Spinal cord (tissue), 10 donors: ENCODE results near the gene ARL5A. TPM values are rescaled to one million over a fixed set of nuclear protein-coding genes. Genes with fewer than 3 reads are reported as not detected.

ENCODE experiments used
- DNase-seq, 6 donors: peaks; one replicate each; pipeline versions ENCODE4 v3.0.0 to v3.0.0-alpha.2; 2013 to 2015; ENCODE audit warnings: low spot score in 6 of 6, low read depth in 4 of 6
- H3K27ac ChIP-seq: one replicate; pipeline ENCODE4 v1.5.1; 2013; ENCODE audit warnings: low read depth, low read length, control low read depth
- H3K27me3 ChIP-seq: one replicate; pipeline ENCODE4 v1.6.1; 2013; ENCODE audit warnings: low read length; ENCODE audit not compliant: control insufficient read depth, insufficient read depth
- H3K36me3 ChIP-seq: one replicate; pipeline ENCODE4 v1.6.1; 2013; ENCODE audit warnings: low read length; ENCODE audit not compliant: control insufficient read depth, insufficient read depth
- H3K4me1 ChIP-seq: one replicate; pipeline ENCODE4 v1.6.1; 2013; ENCODE audit warnings: low read length; ENCODE audit not compliant: control insufficient read depth, insufficient read depth
- H3K4me3 ChIP-seq: one replicate; pipeline ENCODE4 v1.5.1; 2013; ENCODE audit warnings: low read depth, low read length, control low read depth
- H3K9me3 ChIP-seq: one replicate; pipeline ENCODE4 v1.6.1; 2013; ENCODE audit warnings: low read length; ENCODE audit not compliant: control insufficient read depth, insufficient read depth
- WGBS: methylation state at CpG from one replicate; pipeline ENCODE4 v1.1.5; 2013; ENCODE audit warnings: missing lambda C conversion rate; ENCODE audit not compliant: insufficient coverage; 5-methylcytosine and 5-hydroxymethylcytosine counted together
- polyA plus RNA-seq, 2 donors: library from polyadenylated mRNA; unstranded; fragments of 120-200 nt; gene quantifications; one replicate each; pipeline ENCODE4 v1.2.1, GENCODE V29; 2013; ENCODE audit not compliant: insufficient read length in 2 of 2
- total RNA-seq, 2 donors: library from RNA; depleted of rRNA in 1 of 2; stranded (reverse); fragments of 120-200 nt in 1 of 2; fragments of >200 nt in 1 of 2; gene quantifications; one replicate each; pipeline versions ENCODE4 v1.2.3 to v1.2.4, GENCODE V29; 2013 to 2014
- donor health status: healthy.

The ARL5A gene
- total and polyA plus RNA-seq, 4 donors: 28.6 to 107 (median 58.7) TPM

- Histone ChIP-seq H3K4me3 (no peak overlapping the region), H3K36me3 (no peaks in the 10 kb centered on the region), H3K9me3 (no peaks in the 10 kb centered on the region), H3K27me3 (no peaks in the 10 kb centered on the region), H3K4me1 (no peaks in the 10 kb centered on the region), H3K27ac (no peak overlapping the region)
- no peak for DNase-seq
- WGBS: no CpG with 5 or more reads among the region's 1 CpG
Observed at GRCh38 chr2:151790689-151791088, 37.5 kb downstream of the ARL5A start.

- 89% methylated on average over 3 of the region's 4 CpGs for WGBS
- DNase-seq: no peak
Observed at GRCh38 chr2:151789055-151789834, 39.0 kb downstream of the ARL5A start.

GRCh38 chr2:151786483-151786882 is 41.7 kb downstream of the ARL5A start:
- Histone ChIP-seq H3K4me1 (no peaks in the 10 kb centered on the region), H3K4me3 (no peak overlapping the region), H3K9me3 (no peaks in the 10 kb centered on the region), H3K36me3 (no peaks in the 10 kb centered on the region), H3K27ac (no peak overlapping the region), H3K27me3 (no peaks in the 10 kb centered on the region)
- DNase-seq: peak in 2 of 6 donors; percentile 24 to 44
- WGBS: no CpG with 5 or more reads among the region's 1 CpG

More at GRCh38 chr2:151789055-151789834, 39.0 kb downstream of the ARL5A start:
- H3K9me3 ChIP-seq: no peaks in the 10 kb centered on the region
- no peak overlapping the region for H3K4me3 ChIP-seq
- no peaks in the 10 kb centered on the region for H3K27me3 ChIP-seq
- no peaks in the 10 kb centered on the region for H3K36me3 ChIP-seq
- no peaks in the 10 kb centered on the region for H3K4me1 ChIP-seq
- no peak overlapping the region for H3K27ac ChIP-seq

GRCh38 chr2:151786077-151786476 is 42.1 kb downstream of the ARL5A start:
- Histone ChIP-seq H3K4me3 (no peak overlapping the region), H3K27me3 (no peaks in the 10 kb centered on the region), H3K36me3 (no peaks in the 10 kb centered on the region), H3K27ac (no peak overlapping the region), H3K9me3 (no peaks in the 10 kb centered on the region), H3K4me1 (no peaks in the 10 kb centered on the region)
- peak in 1 of 6 donors; percentile 28 for DNase-seq
- 45% methylated on average over 2 of the region's 5 CpGs for WGBS

GRCh38 chr2:151783133-151783520 is 45.1 kb downstream of the ARL5A start:
- Histone ChIP-seq H3K27me3 (no peaks in the 10 kb centered on the region), H3K9me3 (no peaks in the 10 kb centered on the region), H3K4me1 (no peaks in the 10 kb centered on the region), H3K4me3 (no peak overlapping the region), H3K27ac (no peak overlapping the region), H3K36me3 (peaks cover 3% of the 10 kb centered on the region)
- no peak for DNase-seq
- WGBS: no CpG with 5 or more reads among the region's 2 CpGs

GRCh38 chr2:151782378-151783132 is 45.7 kb downstream of the ARL5A start:
- H3K36me3 ChIP-seq: peaks cover 3% of the 10 kb centered on the region
- H3K9me3 ChIP-seq: no peaks in the 10 kb centered on the region
- no peak overlapping the region for H3K27ac ChIP-seq
- no peaks in the 10 kb centered on the region for H3K4me1 ChIP-seq
- 93% methylated on average over 4 of the region's 6 CpGs for WGBS
- H3K27me3 ChIP-seq: no peaks in the 10 kb centered on the region
- no peak for DNase-seq
- H3K4me3 ChIP-seq: no peak overlapping the region

- no peak overlapping the region for H3K27ac ChIP-seq
- no peaks in the 10 kb centered on the region for H3K27me3 ChIP-seq
- H3K9me3 ChIP-seq: no peaks in the 10 kb centered on the region
- WGBS: 100% methylated on average over 2 of the region's 4 CpGs
- DNase-seq: no peak
- H3K36me3 ChIP-seq: peaks cover 3% of the 10 kb centered on the region
- no peaks in the 10 kb centered on the region for H3K4me1 ChIP-seq
- no peak overlapping the region for H3K4me3 ChIP-seq
Observed at GRCh38 chr2:151781642-151782041, 46.6 kb downstream of the ARL5A start.

GRCh38 chr2:151780938-151781337 is 47.3 kb downstream of the ARL5A start:
- Histone ChIP-seq H3K4me1 (no peaks in the 10 kb centered on the region), H3K4me3 (no peak overlapping the region), H3K9me3 (no peaks in the 10 kb centered on the region), H3K36me3 (peaks cover 3% of the 10 kb centered on the region), H3K27me3 (no peaks in the 10 kb centered on the region), H3K27ac (no peak overlapping the region)
- DNase-seq: no peak

- no peak for DNase-seq
- no peaks in the 10 kb centered on the region for H3K4me1 ChIP-seq
- no peaks in the 10 kb centered on the region for H3K27me3 ChIP-seq
- H3K36me3 ChIP-seq: peaks cover 3% of the 10 kb centered on the region
- no peak overlapping the region for H3K4me3 ChIP-seq
- no peaks in the 10 kb centered on the region for H3K9me3 ChIP-seq
- WGBS: 60% methylated on average over 1 of the region's 2 CpGs
- H3K27ac ChIP-seq: no peak overlapping the region
Observed at GRCh38 chr2:151777935-151778334, 50.3 kb downstream of the ARL5A start.

- no peaks in the 10 kb centered on the region for H3K27me3 ChIP-seq
Observed at GRCh38 chr2:151777487-151777886, 50.7 kb downstream of the ARL5A start.

More at GRCh38 chr2:151777487-151777886, 50.7 kb downstream of the ARL5A start:
- H3K36me3 ChIP-seq: peaks cover 3% of the 10 kb centered on the region
- no peaks in the 10 kb centered on the region for H3K4me1 ChIP-seq
- WGBS: no CpG with 5 or more reads among the region's 3 CpGs
- no peak overlapping the region for H3K4me3 ChIP-seq
- no peak for DNase-seq
- H3K27ac ChIP-seq: no peak overlapping the region
- no peaks in the 10 kb centered on the region for H3K9me3 ChIP-seq
